Choroid plexus epithelial cell (primary cell): ENCODE data around the gene SH3YL1.

ENCODE experiments used
- DNase-seq: peaks from one replicate; pipeline ENCODE4 v3.0.0-alpha.2; 2010; ENCODE audit warnings: low read depth
- H3K4me3 ChIP-seq: 2 replicates; pipeline ENCODE4 v1.5.1; 2011; ENCODE audit warnings: low read depth, mild to moderate bottlenecking, control low read depth, low read length, moderate library complexity
- CTCF ChIP-seq: conservative IDR thresholded peaks from 2 replicates; pipeline ENCODE4 v1.5.1; 2011; ENCODE audit warnings: low read depth, mild to moderate bottlenecking, control low read depth, inconsistent platforms, low read length, moderate library complexity

Gene SH3YL1

GRCh38 chr2:234421-234820 is 29.4 kb downstream of the SH3YL1 start:
- DNase-seq = no peak
- no peak for TF ChIP-seq CTCF
- H3K4me3 ChIP-seq = no peak overlapping the region

- H3K4me3 ChIP-seq = no peak overlapping the region
- no peak for TF ChIP-seq CTCF
- DNase-seq = no peak
These were observed 30.8 kb downstream of the SH3YL1 start for GRCh38 chr2:233030-233429.

- no peak for DNase-seq
- no peak for TF ChIP-seq CTCF
- H3K4me3 ChIP-seq = no peak overlapping the region
These were observed 32.2 kb downstream of the SH3YL1 start for GRCh38 chr2:231521-232185.

GRCh38 chr2:228518-229278 is 35.1 kb downstream of the SH3YL1 start:
- no peak for TF ChIP-seq CTCF
- no peak overlapping the region for H3K4me3 ChIP-seq
- no peak for DNase-seq

- no peak overlapping the region for H3K4me3 ChIP-seq
- TF ChIP-seq CTCF = no peak
- DNase-seq = no peak
These were observed 35.7 kb downstream of the SH3YL1 start for GRCh38 chr2:228115-228514.

- DNase-seq = no peak
These were observed 39.7 kb downstream of the SH3YL1 start for GRCh38 chr2:223971-224760.

More at GRCh38 chr2:223971-224760, 39.7 kb downstream of the SH3YL1 start:
- TF ChIP-seq CTCF = no peak
- no peak overlapping the region for H3K4me3 ChIP-seq
